H9 (cell line): ENCODE measurements around the gene ROBO2. TPM values are rescaled to one million over a fixed set of nuclear protein-coding genes. Genes with fewer than 3 reads are reported as not detected.

ENCODE experiments used
- DNase-seq: peaks from one replicate; pipeline ENCODE4 v3.0.0-alpha.2; 2017
- H2AFZ ChIP-seq: one replicate; pipeline ENCODE4 v1.6.1; 2013; ENCODE audit warnings: mild to moderate bottlenecking, low read length, control low read depth, moderate library complexity
- H2AK5ac ChIP-seq: 2 replicates; pipeline ENCODE4 v1.6.1; 2013; ENCODE audit warnings: low read length, control low read depth, mixed read lengths; ENCODE audit not compliant: insufficient read length
- H2BK120ac ChIP-seq: one replicate; pipeline ENCODE4 v1.6.1; 2013; ENCODE audit warnings: low read depth, mild to moderate bottlenecking, low read length, control low read depth, inconsistent platforms; ENCODE audit not compliant: poor library complexity, severe bottlenecking
- H2BK12ac ChIP-seq: 2 replicates; pipeline ENCODE4 v1.6.1; 2013; ENCODE audit warnings: low read length, control low read depth, mixed read lengths, low read depth; ENCODE audit not compliant: insufficient read length
- H2BK15ac ChIP-seq: 2 replicates; pipeline ENCODE4 v1.6.1; 2013; ENCODE audit warnings: low read depth, low read length, control low read depth
- H2BK20ac ChIP-seq: one replicate; pipeline ENCODE4 v1.6.1; 2013; ENCODE audit warnings: low read depth, mild to moderate bottlenecking, low read length, control low read depth, inconsistent platforms; ENCODE audit not compliant: poor library complexity, severe bottlenecking
- H2BK5ac ChIP-seq: 2 replicates; pipeline ENCODE4 v1.6.1; 2013; ENCODE audit warnings: low read length, control low read depth, mixed read lengths; ENCODE audit not compliant: insufficient read length
- H3K14ac ChIP-seq: 2 replicates; pipeline ENCODE4 v1.6.1; 2013; ENCODE audit warnings: low read length, control low read depth; ENCODE audit not compliant: insufficient read depth
- H3K18ac ChIP-seq: 2 replicates; pipeline ENCODE4 v1.6.1; 2013; ENCODE audit warnings: low read depth, mild to moderate bottlenecking, mixed read lengths, low read length, control low read depth; ENCODE audit not compliant: insufficient read length
- H3K23ac ChIP-seq: 2 replicates; pipeline ENCODE4 v1.6.1; 2013; ENCODE audit warnings: low read length, control low read depth, mixed read lengths, low read depth; ENCODE audit not compliant: insufficient read length
- H3K23me2 ChIP-seq: 2 replicates; pipeline ENCODE4 v1.6.1; 2013; ENCODE audit warnings: low read depth, mild to moderate bottlenecking, mixed read lengths, low read length, control low read depth; ENCODE audit not compliant: insufficient read length, poor library complexity, severe bottlenecking
- H3K27ac ChIP-seq: 2 replicates; pipeline ENCODE4 v1.5.1; 2013; ENCODE audit warnings: low read length, control low read depth, mixed read lengths, low read depth; ENCODE audit not compliant: insufficient read length
- H3K27me3 ChIP-seq: 2 replicates; pipeline ENCODE4 v1.6.1; 2013; ENCODE audit warnings: low read length, control low read depth, inconsistent platforms; ENCODE audit not compliant: insufficient read depth
- H3K4ac ChIP-seq: 2 replicates; pipeline ENCODE4 v1.6.1; 2013; ENCODE audit warnings: low read depth, mild to moderate bottlenecking, control low read depth, inconsistent platforms, low read length, moderate library complexity
- H3K4me1 ChIP-seq: 2 replicates; pipeline ENCODE4 v1.6.1; 2013; ENCODE audit warnings: low read length, control low read depth, inconsistent platforms; ENCODE audit not compliant: insufficient read depth
- H3K4me2 ChIP-seq: 2 replicates; pipeline ENCODE4 v1.6.1; 2013; ENCODE audit warnings: low read length, control low read depth, mixed read lengths; ENCODE audit not compliant: insufficient read length, insufficient read depth
- H3K56ac ChIP-seq: 2 replicates; pipeline ENCODE4 v1.6.1; 2013; ENCODE audit warnings: low read depth, mild to moderate bottlenecking, mixed read lengths, low read length, control low read depth; ENCODE audit not compliant: insufficient read length
- H3K79me1 ChIP-seq: 2 replicates; pipeline ENCODE4 v1.6.1; 2013; ENCODE audit warnings: low read depth, mild to moderate bottlenecking, moderate library complexity, low read length, control low read depth, inconsistent platforms; ENCODE audit not compliant: insufficient read depth, poor library complexity, severe bottlenecking
- H3K79me2 ChIP-seq: 2 replicates; pipeline ENCODE4 v1.6.1; 2013; ENCODE audit warnings: low read length, control low read depth, inconsistent platforms; ENCODE audit not compliant: insufficient read depth
- H3K9ac ChIP-seq: 2 replicates; pipeline ENCODE4 v1.6.1; 2013; ENCODE audit warnings: low read length, control low read depth, mixed read lengths; ENCODE audit not compliant: insufficient read length; ENCODE audit errors: extremely low read depth
- H3K9me3 ChIP-seq: one replicate; pipeline ENCODE4 v1.6.1; 2013; ENCODE audit warnings: low read depth, low read length, inconsistent platforms; ENCODE audit not compliant: control insufficient read depth
- H3T11ph ChIP-seq: one replicate; pipeline ENCODE4 v1.6.1; 2013; ENCODE audit warnings: mild to moderate bottlenecking, low read length, control low read depth, inconsistent platforms
- H4K20me1 ChIP-seq: one replicate; pipeline ENCODE4 v1.6.1; 2013; ENCODE audit not compliant: control insufficient read depth, insufficient read length, insufficient read depth
- H4K5ac ChIP-seq: 2 replicates; pipeline ENCODE4 v1.6.1; 2013; ENCODE audit warnings: low read depth, mild to moderate bottlenecking, mixed read lengths, low read length, control low read depth; ENCODE audit not compliant: insufficient read length
- H4K8ac ChIP-seq: replicated peaks from 2 replicates; pipeline ENCODE4 v1.6.1; 2013; ENCODE audit warnings: low read length, control low read depth, mixed read lengths, low read depth; ENCODE audit not compliant: insufficient read length
- H4K91ac ChIP-seq: 2 replicates; pipeline ENCODE4 v1.6.1; 2013; ENCODE audit warnings: low read depth, mild to moderate bottlenecking, moderate library complexity, mixed read lengths, low read length, control low read depth; ENCODE audit not compliant: insufficient read length
- H3K27ac Mint-ChIP-seq, 3 experiments: 2 replicates in 2 of 3; 3 replicates in 1 of 3; pipeline ENCODE4 v1.8.0; 2020 to 2021; ENCODE audit warnings: mixed read lengths in 3 of 3, mild to moderate bottlenecking in 1 of 3, moderate library complexity in 1 of 3
- H3K27me3 Mint-ChIP-seq: 2 replicates; pipeline ENCODE4 v1.8.0; 2021; ENCODE audit warnings: low read depth, mild to moderate bottlenecking, moderate library complexity, mixed read lengths
- H3K36me3 Mint-ChIP-seq, 3 experiments: 2 replicates in 2 of 3; 3 replicates in 1 of 3; pipeline ENCODE4 v1.8.0; 2020 to 2021; ENCODE audit warnings: low read depth in 3 of 3, mixed read lengths in 3 of 3; ENCODE audit not compliant: insufficient read depth in 1 of 3
- H3K4me1 Mint-ChIP-seq, 2 experiments: 2 replicates each; pipeline ENCODE4 v1.8.0; 2020; ENCODE audit warnings: mixed read lengths in 2 of 2
- H3K4me3 Mint-ChIP-seq, 2 experiments: 2 replicates in 1 of 2; 3 replicates in 1 of 2; pipeline ENCODE4 v1.8.0; 2020 to 2021; ENCODE audit warnings: mild to moderate bottlenecking in 2 of 2, mixed read lengths in 2 of 2, moderate library complexity in 1 of 2
- H3K9me3 Mint-ChIP-seq, 2 experiments: 2 replicates in 1 of 2; 3 replicates in 1 of 2; pipeline ENCODE4 v1.8.0; 2020; ENCODE audit warnings: mild to moderate bottlenecking in 2 of 2, mixed read lengths in 2 of 2, moderate library complexity in 1 of 2
- WGBS: extraction: QIAGEN DNeasy Blood & Tissue Kit; methylation state at CpG from one replicate; pipeline ENCODE4 v1.1.7; 2013; ENCODE audit warnings: missing lambda C conversion rate, low lambda C conversion rate, mixed read lengths; ENCODE audit not compliant: insufficient read length; ENCODE audit errors: extremely low coverage; 5-methylcytosine and 5-hydroxymethylcytosine counted together
- total RNA-seq: library from RNA; stranded (reverse); gene quantifications from 2 replicates; pipeline ENCODE4 v1.2.1, GENCODE V29; 2021
- TF ChIP-seq, protein P1 (sequence below): fragments of 200-600 bp; sonication (generic); conservative IDR thresholded peaks from 3 replicates; pipeline ENCODE4 v1.8.0; 2021; ENCODE audit warnings: antibody characterized with exemption, mild to moderate bottlenecking

Gene ROBO2
- total RNA-seq, 1 experiment from 2014 or later = 2.3 TPM

DNA sequence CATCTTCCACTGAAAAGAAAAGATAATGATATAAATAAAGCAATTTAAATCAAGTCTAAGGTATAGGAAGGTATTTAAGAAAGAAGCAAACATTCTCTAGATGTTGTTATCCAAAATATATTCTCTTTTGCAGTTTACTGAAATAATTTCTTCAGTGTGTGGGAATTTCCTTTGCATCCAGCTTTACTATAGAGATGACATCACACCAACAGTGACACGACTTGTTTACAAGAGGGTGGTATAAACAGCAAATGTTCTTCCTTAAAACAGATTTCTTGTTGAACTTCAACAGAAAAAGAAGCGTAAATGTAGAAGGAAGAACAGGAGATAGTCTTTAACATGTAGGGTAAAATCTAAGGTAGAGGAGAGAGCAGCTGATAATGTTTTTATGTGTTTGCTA, 202.5 kb downstream of the ROBO2 start:
- H3K4me1 ChIP-seq = no peaks in the 10 kb centered on the region; the same call in 1 of the 2 replicates
- H3K9ac ChIP-seq = no peak overlapping the region
- no peaks in the 10 kb centered on the region for H3K9me3 ChIP-seq
- H4K5ac ChIP-seq = no peak overlapping the region
- H3K79me2 ChIP-seq = no peaks in the 10 kb centered on the region
- H2BK20ac ChIP-seq = no peak overlapping the region
- no peak overlapping the region for H3T11ph ChIP-seq
- no peak overlapping the region for H2BK120ac ChIP-seq
- no peaks in the 10 kb centered on the region for H3K79me1 ChIP-seq
- no peak overlapping the region for H2AFZ ChIP-seq
- no peak overlapping the region for H2BK15ac ChIP-seq
- Mint-ChIP-seq H3K36me3 (peaks cover 5 to 15% (median 10%) of the 10 kb centered on the region in 3 experiments; a peak in 6 of 7 replicates), H3K9me3 (peaks cover 15 to 19% of the 10 kb centered on the region in 2 experiments), H3K4me3 (no peak overlapping the region), H3K27ac (no peak overlapping the region), H3K4me1 (peaks cover 0 to 6% of the 10 kb centered on the region in 2 experiments; a peak in 2 of 4 replicates), H3K27me3 (no peaks in the 10 kb centered on the region)
- no peak overlapping the region for H3K14ac ChIP-seq
- no peak overlapping the region for H3K4me2 ChIP-seq
- DNase-seq = no peak
- no peak overlapping the region for H3K27ac ChIP-seq
- WGBS = no CpG with 5 or more reads among the region's 2 CpGs
- H4K8ac ChIP-seq = no peak overlapping the region
- no peaks in the 10 kb centered on the region for H4K20me1 ChIP-seq
- H2BK12ac ChIP-seq = no peak overlapping the region
- no peak overlapping the region for H3K18ac ChIP-seq
- no peaks in the 10 kb centered on the region for H3K27me3 ChIP-seq
- no peaks in the 10 kb centered on the region for H3K23me2 ChIP-seq
- H2BK5ac ChIP-seq = no peak overlapping the region
- H3K56ac ChIP-seq = no peak overlapping the region
- no peak overlapping the region for H3K23ac ChIP-seq
- H4K91ac ChIP-seq = no peak overlapping the region
- H3K4ac ChIP-seq = no peak overlapping the region
- TF ChIP-seq, protein P1, sequence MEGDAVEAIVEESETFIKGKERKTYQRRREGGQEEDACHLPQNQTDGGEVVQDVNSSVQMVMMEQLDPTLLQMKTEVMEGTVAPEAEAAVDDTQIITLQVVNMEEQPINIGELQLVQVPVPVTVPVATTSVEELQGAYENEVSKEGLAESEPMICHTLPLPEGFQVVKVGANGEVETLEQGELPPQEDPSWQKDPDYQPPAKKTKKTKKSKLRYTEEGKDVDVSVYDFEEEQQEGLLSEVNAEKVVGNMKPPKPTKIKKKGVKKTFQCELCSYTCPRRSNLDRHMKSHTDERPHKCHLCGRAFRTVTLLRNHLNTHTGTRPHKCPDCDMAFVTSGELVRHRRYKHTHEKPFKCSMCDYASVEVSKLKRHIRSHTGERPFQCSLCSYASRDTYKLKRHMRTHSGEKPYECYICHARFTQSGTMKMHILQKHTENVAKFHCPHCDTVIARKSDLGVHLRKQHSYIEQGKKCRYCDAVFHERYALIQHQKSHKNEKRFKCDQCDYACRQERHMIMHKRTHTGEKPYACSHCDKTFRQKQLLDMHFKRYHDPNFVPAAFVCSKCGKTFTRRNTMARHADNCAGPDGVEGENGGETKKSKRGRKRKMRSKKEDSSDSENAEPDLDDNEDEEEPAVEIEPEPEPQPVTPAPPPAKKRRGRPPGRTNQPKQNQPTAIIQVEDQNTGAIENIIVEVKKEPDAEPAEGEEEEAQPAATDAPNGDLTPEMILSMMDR = no peak
- no peak overlapping the region for H2AK5ac ChIP-seq
